ENCODE results near the gene TMEM95. TPM values are rescaled to one million over a fixed set of nuclear protein-coding genes. Genes with fewer than 3 reads are reported as not detected.

Gene TMEM95
- total and polyA plus RNA-seq, 10 of the 15 experiments (the other 5 are each of a cell fraction or from before 2014, with no cell fraction given), result 0.05 to 0.28 TPM; not detected in 8

DNA sequence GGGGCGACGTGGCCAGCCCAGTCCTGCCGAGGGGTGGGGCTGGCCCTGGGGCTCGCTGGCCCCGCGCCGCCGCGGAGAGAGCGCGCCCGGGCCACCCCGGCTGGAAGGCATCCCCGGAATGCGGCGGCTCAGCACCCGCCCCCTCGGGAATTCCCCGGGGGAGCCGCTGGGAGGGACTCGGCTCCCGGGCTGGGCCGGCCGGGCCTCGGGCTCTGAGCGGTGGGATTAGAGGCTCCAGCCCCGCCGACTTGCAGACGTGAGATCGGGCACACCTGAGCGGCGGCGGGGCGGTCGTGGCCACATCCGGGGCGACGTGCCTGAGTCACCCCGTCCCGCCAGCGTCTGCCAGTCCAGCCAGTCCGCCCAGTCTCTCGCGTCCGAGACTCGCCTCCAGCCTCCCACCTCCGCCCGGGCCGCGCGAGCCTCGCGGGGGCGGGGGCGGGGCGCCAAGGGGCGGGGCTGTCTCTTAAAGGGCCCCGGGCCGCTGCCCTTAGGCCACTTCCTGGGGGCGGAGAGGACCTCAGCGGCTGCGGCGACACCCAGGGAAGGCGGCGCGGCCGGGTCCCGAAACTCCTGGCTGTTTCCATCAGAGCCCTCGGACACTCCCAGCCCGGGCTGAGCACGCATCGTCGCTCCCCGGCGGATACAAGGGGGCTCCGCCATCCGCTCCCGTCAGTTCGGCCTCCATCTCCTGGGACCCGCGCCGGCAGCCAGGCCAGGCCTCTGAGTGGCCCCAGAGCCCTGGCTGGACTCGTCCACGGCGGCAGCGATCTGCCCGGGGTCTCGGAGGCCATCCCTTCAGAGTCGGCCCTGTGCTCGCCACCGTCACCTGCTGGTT, 3.1 kb upstream of the TMEM95 start, which contains the start of gene KCTD11 (continued):
- TF ChIP-seq, protein P1, sequence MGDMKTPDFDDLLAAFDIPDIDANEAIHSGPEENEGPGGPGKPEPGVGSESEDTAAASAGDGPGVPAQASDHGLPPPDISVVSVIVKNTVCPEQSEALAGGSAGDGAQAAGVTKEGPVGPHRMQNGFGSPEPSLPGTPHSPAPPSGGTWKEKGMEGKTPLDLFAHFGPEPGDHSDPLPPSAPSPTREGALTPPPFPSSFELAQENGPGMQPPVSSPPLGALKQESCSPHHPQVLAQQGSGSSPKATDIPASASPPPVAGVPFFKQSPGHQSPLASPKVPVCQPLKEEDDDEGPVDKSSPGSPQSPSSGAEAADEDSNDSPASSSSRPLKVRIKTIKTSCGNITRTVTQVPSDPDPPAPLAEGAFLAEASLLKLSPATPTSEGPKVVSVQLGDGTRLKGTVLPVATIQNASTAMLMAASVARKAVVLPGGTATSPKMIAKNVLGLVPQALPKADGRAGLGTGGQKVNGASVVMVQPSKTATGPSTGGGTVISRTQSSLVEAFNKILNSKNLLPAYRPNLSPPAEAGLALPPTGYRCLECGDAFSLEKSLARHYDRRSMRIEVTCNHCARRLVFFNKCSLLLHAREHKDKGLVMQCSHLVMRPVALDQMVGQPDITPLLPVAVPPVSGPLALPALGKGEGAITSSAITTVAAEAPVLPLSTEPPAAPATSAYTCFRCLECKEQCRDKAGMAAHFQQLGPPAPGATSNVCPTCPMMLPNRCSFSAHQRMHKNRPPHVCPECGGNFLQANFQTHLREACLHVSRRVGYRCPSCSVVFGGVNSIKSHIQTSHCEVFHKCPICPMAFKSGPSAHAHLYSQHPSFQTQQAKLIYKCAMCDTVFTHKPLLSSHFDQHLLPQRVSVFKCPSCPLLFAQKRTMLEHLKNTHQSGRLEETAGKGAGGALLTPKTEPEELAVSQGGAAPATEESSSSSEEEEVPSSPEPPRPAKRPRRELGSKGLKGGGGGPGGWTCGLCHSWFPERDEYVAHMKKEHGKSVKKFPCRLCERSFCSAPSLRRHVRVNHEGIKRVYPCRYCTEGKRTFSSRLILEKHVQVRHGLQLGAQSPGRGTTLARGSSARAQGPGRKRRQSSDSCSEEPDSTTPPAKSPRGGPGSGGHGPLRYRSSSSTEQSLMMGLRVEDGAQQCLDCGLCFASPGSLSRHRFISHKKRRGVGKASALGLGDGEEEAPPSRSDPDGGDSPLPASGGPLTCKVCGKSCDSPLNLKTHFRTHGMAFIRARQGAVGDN (IDR thresholded peaks at IDR 0.05), result peak; percentile 57; the same call in 1 of the 2 replicates
- TF ChIP-seq NR2C1 (IDR thresholded peaks at IDR 0.05) (0 out of 2 replicates have a peak, but pooled peaks have one; percentile 11), KAT2A (conservative IDR thresholded peaks at IDR 0.05; ENCODE audit: control insufficient read depth, low read depth, low read length) (no peak), IKZF1 (conservative IDR thresholded peaks at IDR 0.05) (peak; percentile 90), HCFC1 (IDR thresholded peaks at IDR 0.05; ENCODE audit: low read length) (no peak; the same call in 1 of the 2 replicates), ZNF217 (IDR thresholded peaks at IDR 0.05) (0 out of 2 replicates have a peak, but pooled peaks have one; percentile 54), SMAD1 (IDR thresholded peaks at IDR 0.05; ENCODE audit: low read depth, partially characterized antibody) (no peak), MTA2 (IDR thresholded peaks at IDR 0.05; ENCODE audit: low read depth) (no peak), SIN3A (IDR thresholded peaks at IDR 0.05; ENCODE audit: low read depth, low read length) (peak; percentile 35; the same call in 1 of the 2 replicates), CREB1 (IDR thresholded peaks at IDR 0.05; ENCODE audit: low read depth) (peak; percentile 53; the same call in 1 of the 2 replicates), HDAC6 (IDR thresholded peaks at IDR 0.05; ENCODE audit: unreplicated experiment) (peak; percentile 1), RELA (IDR thresholded peaks at IDR 0.05; ENCODE audit: borderline replicate concordance, partially characterized antibody) (peak; percentile 18)
- TF ChIP-seq, protein P2, sequence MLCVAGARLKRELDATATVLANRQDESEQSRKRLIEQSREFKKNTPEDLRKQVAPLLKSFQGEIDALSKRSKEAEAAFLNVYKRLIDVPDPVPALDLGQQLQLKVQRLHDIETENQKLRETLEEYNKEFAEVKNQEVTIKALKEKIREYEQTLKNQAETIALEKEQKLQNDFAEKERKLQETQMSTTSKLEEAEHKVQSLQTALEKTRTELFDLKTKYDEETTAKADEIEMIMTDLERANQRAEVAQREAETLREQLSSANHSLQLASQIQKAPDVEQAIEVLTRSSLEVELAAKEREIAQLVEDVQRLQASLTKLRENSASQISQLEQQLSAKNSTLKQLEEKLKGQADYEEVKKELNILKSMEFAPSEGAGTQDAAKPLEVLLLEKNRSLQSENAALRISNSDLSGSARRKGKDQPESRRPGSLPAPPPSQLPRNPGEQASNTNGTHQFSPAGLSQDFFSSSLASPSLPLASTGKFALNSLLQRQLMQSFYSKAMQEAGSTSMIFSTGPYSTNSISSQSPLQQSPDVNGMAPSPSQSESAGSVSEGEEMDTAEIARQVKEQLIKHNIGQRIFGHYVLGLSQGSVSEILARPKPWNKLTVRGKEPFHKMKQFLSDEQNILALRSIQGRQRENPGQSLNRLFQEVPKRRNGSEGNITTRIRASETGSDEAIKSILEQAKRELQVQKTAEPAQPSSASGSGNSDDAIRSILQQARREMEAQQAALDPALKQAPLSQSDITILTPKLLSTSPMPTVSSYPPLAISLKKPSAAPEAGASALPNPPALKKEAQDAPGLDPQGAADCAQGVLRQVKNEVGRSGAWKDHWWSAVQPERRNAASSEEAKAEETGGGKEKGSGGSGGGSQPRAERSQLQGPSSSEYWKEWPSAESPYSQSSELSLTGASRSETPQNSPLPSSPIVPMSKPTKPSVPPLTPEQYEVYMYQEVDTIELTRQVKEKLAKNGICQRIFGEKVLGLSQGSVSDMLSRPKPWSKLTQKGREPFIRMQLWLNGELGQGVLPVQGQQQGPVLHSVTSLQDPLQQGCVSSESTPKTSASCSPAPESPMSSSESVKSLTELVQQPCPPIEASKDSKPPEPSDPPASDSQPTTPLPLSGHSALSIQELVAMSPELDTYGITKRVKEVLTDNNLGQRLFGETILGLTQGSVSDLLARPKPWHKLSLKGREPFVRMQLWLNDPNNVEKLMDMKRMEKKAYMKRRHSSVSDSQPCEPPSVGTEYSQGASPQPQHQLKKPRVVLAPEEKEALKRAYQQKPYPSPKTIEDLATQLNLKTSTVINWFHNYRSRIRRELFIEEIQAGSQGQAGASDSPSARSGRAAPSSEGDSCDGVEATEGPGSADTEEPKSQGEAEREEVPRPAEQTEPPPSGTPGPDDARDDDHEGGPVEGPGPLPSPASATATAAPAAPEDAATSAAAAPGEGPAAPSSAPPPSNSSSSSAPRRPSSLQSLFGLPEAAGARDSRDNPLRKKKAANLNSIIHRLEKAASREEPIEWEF (IDR thresholded peaks at IDR 0.05; ENCODE audit: insufficient replicate concordance, low read depth, low read length), result no peak
- TF ChIP-seq, protein P3, sequence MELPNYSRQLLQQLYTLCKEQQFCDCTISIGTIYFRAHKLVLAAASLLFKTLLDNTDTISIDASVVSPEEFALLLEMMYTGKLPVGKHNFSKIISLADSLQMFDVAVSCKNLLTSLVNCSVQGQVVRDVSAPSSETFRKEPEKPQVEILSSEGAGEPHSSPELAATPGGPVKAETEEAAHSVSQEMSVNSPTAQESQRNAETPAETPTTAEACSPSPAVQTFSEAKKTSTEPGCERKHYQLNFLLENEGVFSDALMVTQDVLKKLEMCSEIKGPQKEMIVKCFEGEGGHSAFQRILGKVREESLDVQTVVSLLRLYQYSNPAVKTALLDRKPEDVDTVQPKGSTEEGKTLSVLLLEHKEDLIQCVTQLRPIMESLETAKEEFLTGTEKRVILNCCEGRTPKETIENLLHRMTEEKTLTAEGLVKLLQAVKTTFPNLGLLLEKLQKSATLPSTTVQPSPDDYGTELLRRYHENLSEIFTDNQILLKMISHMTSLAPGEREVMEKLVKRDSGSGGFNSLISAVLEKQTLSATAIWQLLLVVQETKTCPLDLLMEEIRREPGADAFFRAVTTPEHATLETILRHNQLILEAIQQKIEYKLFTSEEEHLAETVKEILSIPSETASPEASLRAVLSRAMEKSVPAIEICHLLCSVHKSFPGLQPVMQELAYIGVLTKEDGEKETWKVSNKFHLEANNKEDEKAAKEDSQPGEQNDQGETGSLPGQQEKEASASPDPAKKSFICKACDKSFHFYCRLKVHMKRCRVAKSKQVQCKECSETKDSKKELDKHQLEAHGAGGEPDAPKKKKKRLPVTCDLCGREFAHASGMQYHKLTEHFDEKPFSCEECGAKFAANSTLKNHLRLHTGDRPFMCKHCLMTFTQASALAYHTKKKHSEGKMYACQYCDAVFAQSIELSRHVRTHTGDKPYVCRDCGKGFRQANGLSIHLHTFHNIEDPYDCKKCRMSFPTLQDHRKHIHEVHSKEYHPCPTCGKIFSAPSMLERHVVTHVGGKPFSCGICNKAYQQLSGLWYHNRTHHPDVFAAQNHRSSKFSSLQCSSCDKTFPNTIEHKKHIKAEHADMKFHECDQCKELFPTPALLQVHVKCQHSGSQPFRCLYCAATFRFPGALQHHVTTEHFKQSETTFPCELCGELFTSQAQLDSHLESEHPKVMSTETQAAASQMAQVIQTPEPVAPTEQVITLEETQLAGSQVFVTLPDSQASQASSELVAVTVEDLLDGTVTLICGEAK (IDR thresholded peaks at IDR 0.05; ENCODE audit: borderline replicate concordance), result no peak

Data from GM12878 (cell line).